Coronary artery (tissue), 2 donors: ENCODE data around the gene TMEM74B.

ENCODE experiments used
- DNase-seq: peaks from one replicate; pipeline ENCODE4 v3.0.0-alpha.2; 2017; ENCODE audit warnings: low spot score
- H3K27ac ChIP-seq, 2 donors: fragments of 200-600 bp; sonication (generic); one replicate each; pipeline ENCODE4 v1.5.1; 2016 to 2019
- H3K4me3 ChIP-seq: fragments of 200-600 bp; sonication (generic); 2 replicates; pipeline ENCODE4 v1.5.1; 2016; ENCODE audit warnings: mild to moderate bottlenecking, moderate library complexity
- CTCF ChIP-seq: fragments of 200-600 bp; sonication (generic); IDR thresholded peaks from one replicate; pipeline ENCODE4 v1.5.1; 2019; ENCODE audit warnings: antibody characterized with exemption

Gene TMEM74B

GRCh38 chr20:1215386-1216170 lies 30.8 kb upstream of the TMEM74B start:
- no peak overlapping the region for H3K27ac ChIP-seq
- H3K4me3 ChIP-seq: no peak overlapping the region
- TF ChIP-seq CTCF: no peak
- no peak for DNase-seq

- Histone ChIP-seq H3K4me3 (no peak overlapping the region), H3K27ac (no peak overlapping the region)
- DNase-seq: no peak
- no peak for TF ChIP-seq CTCF
These were observed 30.1 kb upstream of the TMEM74B start for GRCh38 chr20:1214838-1215261.

- DNase-seq: no peak
- Histone ChIP-seq H3K27ac (no peak overlapping the region), H3K4me3 (peak overlapping the region; percentile 17)
- TF ChIP-seq CTCF: peak; percentile 76
These were observed 28.0 kb upstream of the TMEM74B start for GRCh38 chr20:1212607-1213396.

GRCh38 chr20:1212023-1212422 lies 27.2 kb upstream of the TMEM74B start:
- TF ChIP-seq CTCF: no peak
- no peak for DNase-seq
- Histone ChIP-seq H3K27ac (no peak overlapping the region), H3K4me3 (no peak overlapping the region)

- H3K4me3 ChIP-seq: no peak overlapping the region
- TF ChIP-seq CTCF: no peak
- H3K27ac ChIP-seq: no peak overlapping the region
- no peak for DNase-seq
These were observed 25.7 kb upstream of the TMEM74B start for GRCh38 chr20:1210501-1210900.

- TF ChIP-seq CTCF: no peak
- no peak overlapping the region for H3K4me3 ChIP-seq
- no peak for DNase-seq
- H3K27ac ChIP-seq: no peak overlapping the region
These were observed 24.9 kb upstream of the TMEM74B start for GRCh38 chr20:1209447-1210387.
